ENCODE data around the gene CAPN14. TPM values are rescaled to one million over a fixed set of nuclear protein-coding genes. Genes with fewer than 3 reads are reported as not detected.

The CAPN14 gene
- polyA plus RNA-seq, 1 experiment: 0.09 TPM

DNA sequence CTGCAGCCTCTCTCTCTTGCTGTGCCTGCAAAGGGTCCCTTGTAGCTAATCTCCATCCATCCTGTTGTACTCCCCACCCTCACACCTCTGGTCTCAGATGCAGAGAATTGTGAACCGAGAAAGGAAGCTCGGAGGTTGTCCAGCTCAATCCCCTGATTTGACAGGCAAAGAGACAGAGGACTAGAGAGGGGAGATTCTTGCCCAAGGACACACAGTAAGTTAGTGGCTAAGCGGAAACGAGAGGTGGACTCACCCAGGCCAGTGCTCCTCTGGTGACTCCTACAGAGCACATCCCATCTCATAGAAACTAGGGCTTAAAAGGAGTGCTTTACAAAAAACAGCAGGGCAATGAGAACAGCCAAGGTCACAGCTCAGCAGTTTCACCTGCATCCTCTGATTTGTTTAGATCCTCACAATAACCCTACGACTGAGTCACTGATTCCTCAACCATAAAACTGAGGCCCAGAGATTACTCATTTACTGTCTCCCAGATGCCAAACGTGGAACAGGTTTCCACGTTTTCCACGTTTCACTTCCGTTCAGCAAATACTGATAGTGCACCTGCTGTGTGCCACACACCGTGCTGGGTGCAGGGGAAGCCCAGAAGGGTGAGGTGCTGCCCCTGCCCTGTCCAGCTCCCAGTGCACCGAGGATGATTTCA lies 38.7 kb upstream of the CAPN14 start:
- H3K4me3 ChIP-seq (ENCODE audit: low read depth, low read length): no peak overlapping the region
- peak overlapping the region; percentile 21 for H3K27ac ChIP-seq (ENCODE audit: low read depth, low read length)
- H3K27me3 ChIP-seq (ENCODE audit: control insufficient read depth, insufficient read depth, low read length): no peaks in the 10 kb centered on the region
- TF ChIP-seq, protein P1, sequence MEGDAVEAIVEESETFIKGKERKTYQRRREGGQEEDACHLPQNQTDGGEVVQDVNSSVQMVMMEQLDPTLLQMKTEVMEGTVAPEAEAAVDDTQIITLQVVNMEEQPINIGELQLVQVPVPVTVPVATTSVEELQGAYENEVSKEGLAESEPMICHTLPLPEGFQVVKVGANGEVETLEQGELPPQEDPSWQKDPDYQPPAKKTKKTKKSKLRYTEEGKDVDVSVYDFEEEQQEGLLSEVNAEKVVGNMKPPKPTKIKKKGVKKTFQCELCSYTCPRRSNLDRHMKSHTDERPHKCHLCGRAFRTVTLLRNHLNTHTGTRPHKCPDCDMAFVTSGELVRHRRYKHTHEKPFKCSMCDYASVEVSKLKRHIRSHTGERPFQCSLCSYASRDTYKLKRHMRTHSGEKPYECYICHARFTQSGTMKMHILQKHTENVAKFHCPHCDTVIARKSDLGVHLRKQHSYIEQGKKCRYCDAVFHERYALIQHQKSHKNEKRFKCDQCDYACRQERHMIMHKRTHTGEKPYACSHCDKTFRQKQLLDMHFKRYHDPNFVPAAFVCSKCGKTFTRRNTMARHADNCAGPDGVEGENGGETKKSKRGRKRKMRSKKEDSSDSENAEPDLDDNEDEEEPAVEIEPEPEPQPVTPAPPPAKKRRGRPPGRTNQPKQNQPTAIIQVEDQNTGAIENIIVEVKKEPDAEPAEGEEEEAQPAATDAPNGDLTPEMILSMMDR (IDR thresholded peaks at IDR 0.05; ENCODE audit: low read depth, low read length): no peak
- ChIA-PET CTCF (interaction anchor here (1.3 kb wide), 1 partner anchor 544 kb away, joined by 3 read pairs; no protein-coding TSS in a partner anchor), POLR2A (interaction anchor here (1.2 kb wide), 1 partner anchor 8 kb away, joined by 3 read pairs; no protein-coding TSS in a partner anchor)
- no peak for DNase-seq (ENCODE audit: low read depth, low spot score)
- H3K9me3 ChIP-seq (ENCODE audit: control insufficient read depth, insufficient read depth, low read length): no peaks in the 10 kb centered on the region; the same call in 1 of the 2 replicates

DNA sequence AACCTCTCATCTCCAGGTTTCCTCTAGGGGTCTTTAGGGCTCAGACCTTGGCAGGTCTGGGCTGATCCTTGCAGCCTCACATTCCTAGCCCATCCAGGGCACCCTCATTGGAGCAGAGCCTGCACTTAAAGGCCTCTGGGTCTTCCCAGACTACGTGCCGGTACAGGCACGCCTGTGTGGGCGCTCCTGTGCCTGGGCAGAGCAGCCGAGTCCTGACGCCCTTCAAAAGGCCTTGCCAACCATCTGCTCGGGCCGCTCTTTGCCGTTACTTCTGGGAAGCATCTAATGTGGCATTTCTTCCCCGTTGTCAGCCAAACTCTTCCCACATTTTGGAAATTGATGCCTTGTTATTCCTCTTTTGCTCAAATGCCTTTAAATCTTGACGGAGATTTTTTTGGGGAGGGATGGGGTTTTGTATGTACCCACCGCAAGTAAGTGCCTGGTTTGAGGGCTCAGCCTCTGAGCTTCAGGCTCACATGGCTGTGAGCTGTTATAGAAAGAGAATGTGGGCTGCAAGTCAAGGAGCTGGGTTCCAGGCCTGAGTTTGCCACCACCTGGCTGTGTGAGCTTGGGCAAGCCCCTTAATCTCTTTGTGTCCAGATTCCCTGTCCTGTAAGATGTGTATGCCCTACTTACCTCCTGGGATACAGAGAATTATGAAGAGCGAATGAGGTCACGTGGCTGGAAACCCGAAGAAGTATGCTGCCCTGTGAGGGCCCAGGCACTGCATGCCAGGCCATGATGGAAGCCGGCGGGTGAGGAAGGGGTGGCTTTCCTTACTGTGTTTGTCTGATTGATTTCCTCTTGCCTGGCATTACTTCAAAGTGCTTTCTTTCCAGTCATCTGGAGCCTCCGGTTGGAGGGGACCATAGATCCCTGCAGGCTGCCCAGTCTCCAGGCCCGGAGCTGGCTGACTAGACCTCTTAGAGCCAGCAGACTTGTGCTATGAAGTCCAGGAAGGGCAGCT lies 37.2 kb upstream of the CAPN14 start:
- TF ChIP-seq, protein P1 (IDR thresholded peaks at IDR 0.05; ENCODE audit: low read depth, low read length): no peak
- no peaks in the 10 kb centered on the region for H3K27me3 ChIP-seq (ENCODE audit: control insufficient read depth, insufficient read depth, low read length)
- POLR2A ChIA-PET: interaction anchor here (0.5 kb wide), 1 partner anchor 10 kb away, joined by 5 read pairs; no protein-coding TSS in a partner anchor
- no peak for DNase-seq (ENCODE audit: low read depth, low spot score)
- H3K9me3 ChIP-seq (ENCODE audit: control insufficient read depth, insufficient read depth, low read length): no peaks in the 10 kb centered on the region
- CTCF ChIA-PET: interaction anchor here (1.3 kb wide), 1 partner anchor 543 kb away, joined by 3 read pairs; no protein-coding TSS in a partner anchor
- no peak overlapping the region for H3K4me3 ChIP-seq (ENCODE audit: low read depth, low read length)
- no peak overlapping the region for H3K27ac ChIP-seq (ENCODE audit: low read depth, low read length)

DNA sequence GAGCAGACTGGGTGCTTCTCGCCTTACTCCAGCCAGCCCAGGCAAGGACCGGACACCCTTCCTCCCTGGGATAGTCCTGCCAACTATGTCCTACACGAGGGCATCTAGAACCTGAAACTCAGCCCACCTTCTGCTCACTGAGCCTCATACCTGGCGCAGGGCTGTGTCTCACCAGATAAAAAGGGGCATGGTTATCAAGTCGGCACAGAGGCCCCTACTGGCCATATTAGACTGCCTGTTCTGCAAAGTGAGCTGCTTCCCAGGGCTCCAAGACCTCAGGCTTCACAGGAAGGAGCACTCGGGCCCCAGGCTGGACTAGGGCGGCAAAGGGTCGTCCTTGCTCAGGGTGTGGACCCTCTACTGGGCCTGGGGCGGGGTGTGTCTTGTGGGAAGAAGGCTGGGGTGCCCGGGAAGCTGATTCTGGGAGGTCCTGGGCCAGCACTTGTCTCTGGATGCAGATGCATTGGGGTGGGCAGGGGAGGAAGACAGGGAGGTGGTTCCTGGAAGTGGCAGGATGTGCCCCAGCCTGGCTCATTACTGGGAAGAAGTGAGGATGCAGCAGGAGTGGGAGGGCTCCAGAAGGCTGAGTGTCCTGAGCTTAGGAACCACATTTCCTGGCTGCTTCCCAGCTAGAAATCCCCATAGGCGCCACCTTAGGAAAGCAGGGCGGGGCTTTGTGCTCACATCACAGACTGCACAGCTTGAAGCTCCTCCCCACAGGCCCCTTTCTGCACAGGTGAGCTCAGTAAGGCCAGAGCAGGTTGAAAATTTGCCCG lies 36.2 kb upstream of the CAPN14 start:
- ChIA-PET CTCF (interaction anchor here (0.9 kb wide), 1 partner anchor 542 kb away, joined by 3 read pairs; no protein-coding TSS in a partner anchor), POLR2A (interaction anchor here (0.6 kb wide), 1 partner anchor 26 kb away, joined by 7 read pairs; no protein-coding TSS in a partner anchor)
- H3K27me3 ChIP-seq (ENCODE audit: control insufficient read depth, insufficient read depth, low read length): no peaks in the 10 kb centered on the region
- TF ChIP-seq, protein P1 (IDR thresholded peaks at IDR 0.05; ENCODE audit: low read depth, low read length): no peak
- no peak overlapping the region for H3K27ac ChIP-seq (ENCODE audit: low read depth, low read length)
- no peaks in the 10 kb centered on the region for H3K9me3 ChIP-seq (ENCODE audit: control insufficient read depth, insufficient read depth, low read length)
- no peak for DNase-seq (ENCODE audit: low read depth, low spot score)
- H3K4me3 ChIP-seq (ENCODE audit: low read depth, low read length): no peak overlapping the region

DNA sequence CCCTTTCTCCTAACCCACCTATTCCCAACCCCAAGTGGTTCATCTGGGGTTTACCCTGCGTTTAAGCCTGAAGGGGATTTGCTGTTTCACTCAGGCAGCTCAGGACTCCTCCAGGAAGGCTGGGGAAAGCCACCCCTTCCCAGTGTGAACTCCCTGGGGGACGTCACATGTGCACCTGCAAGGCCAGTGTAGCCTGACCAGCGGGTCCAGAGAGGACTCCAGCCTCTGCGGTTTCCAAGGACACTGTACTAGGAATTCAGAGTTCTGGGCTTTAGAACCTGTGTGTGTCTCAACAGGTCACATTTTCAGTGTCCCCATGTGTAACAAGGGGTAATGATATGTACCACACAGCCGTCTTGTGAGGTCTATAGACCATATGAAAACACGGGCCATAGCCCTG lies 34.5 kb upstream of the CAPN14 start:
- no peak for DNase-seq (ENCODE audit: low read depth, low spot score)
- ChIA-PET CTCF (no interaction called here), POLR2A (no interaction called here)
- TF ChIP-seq, protein P1 (IDR thresholded peaks at IDR 0.05; ENCODE audit: low read depth, low read length): no peak
- no peaks in the 10 kb centered on the region for H3K9me3 ChIP-seq (ENCODE audit: control insufficient read depth, insufficient read depth, low read length)
- H3K27ac ChIP-seq (ENCODE audit: low read depth, low read length): no peak overlapping the region
- H3K4me3 ChIP-seq (ENCODE audit: low read depth, low read length): no peak overlapping the region
- H3K27me3 ChIP-seq (ENCODE audit: control insufficient read depth, insufficient read depth, low read length): no peaks in the 10 kb centered on the region
